DOHH2 (cell line): ENCODE measurements around the gene EXD3.

ENCODE experiments used
- EZH2phosphoT487 ChIP-seq: fragments of 200-600 bp; sonication (generic); IDR thresholded peaks from 2 replicates; pipeline ENCODE4 v1.6.1; 2017; ENCODE audit warnings: borderline replicate concordance, mild to moderate bottlenecking, antibody characterized with exemption, low read length, moderate library complexity, mixed read lengths
- TF ChIP-seq, protein P1 (sequence below): fragments of 200-600 bp; sonication (generic); IDR thresholded peaks from one replicate; pipeline ENCODE4 v1.5.1; 2014; ENCODE audit warnings: antibody characterized with exemption, mild to moderate bottlenecking, low read depth, low read length; ENCODE audit not compliant: poor library complexity, severe bottlenecking

DNA sequence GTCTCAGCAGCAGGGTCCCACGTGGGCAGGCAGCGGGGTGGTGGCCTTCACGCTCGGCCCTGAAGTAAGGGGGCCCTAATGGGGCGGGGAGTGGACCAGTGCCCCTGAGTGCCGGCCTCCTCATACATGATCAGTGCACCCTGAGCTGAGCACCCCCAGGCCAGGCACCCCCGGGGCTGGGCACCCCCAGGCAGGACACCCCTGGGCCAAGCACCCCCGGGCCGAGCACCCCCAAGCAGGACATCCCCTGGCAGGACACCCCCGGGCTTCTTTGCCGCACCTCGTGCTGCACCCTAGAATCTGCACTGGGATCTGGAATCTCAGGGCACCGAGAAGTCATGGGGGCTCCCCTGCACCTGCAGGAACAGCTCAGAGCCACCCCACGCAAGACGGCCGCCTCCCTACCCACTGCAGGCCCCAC is 51.4 kb downstream of the EXD3 start:
- TF ChIP-seq, protein P1, sequence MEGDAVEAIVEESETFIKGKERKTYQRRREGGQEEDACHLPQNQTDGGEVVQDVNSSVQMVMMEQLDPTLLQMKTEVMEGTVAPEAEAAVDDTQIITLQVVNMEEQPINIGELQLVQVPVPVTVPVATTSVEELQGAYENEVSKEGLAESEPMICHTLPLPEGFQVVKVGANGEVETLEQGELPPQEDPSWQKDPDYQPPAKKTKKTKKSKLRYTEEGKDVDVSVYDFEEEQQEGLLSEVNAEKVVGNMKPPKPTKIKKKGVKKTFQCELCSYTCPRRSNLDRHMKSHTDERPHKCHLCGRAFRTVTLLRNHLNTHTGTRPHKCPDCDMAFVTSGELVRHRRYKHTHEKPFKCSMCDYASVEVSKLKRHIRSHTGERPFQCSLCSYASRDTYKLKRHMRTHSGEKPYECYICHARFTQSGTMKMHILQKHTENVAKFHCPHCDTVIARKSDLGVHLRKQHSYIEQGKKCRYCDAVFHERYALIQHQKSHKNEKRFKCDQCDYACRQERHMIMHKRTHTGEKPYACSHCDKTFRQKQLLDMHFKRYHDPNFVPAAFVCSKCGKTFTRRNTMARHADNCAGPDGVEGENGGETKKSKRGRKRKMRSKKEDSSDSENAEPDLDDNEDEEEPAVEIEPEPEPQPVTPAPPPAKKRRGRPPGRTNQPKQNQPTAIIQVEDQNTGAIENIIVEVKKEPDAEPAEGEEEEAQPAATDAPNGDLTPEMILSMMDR = no peak
- no peak for TF ChIP-seq EZH2phosphoT487
